ENCODE measurements around the gene KRTAP1-3. TPM values are rescaled to one million over a fixed set of nuclear protein-coding genes. Genes with fewer than 3 reads are reported as not detected.
"Not testable (repeated sequence)": the region's sequence is repeated elsewhere in the genome, so short reads cannot be mapped to it uniquely, and the experiment has no call there.

KRTAP1-3 gene
- total RNA-seq, 1 experiment from 2014 or later, result not detected

DNA sequence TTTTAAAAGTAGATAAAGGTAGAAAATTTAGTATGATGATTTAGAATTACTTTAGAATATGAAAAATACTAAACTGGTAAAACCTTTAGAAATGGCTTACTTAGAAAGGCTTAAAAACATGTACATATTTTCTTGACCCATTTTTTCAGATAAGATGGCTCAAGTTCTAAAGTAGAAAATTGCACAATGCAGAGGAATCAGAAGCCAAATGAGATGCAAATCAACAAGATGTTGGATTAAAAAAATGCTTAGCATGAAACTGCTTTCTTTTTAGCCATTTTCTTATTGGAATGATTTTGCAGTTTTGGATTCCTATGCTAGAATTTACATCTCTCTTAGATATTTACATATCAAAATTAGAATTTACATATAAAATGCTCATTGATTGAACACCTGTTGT lies 24.2 kb downstream of the KRTAP1-3 start:
- no peak for DNase-seq (ENCODE audit: low read depth)

DNA sequence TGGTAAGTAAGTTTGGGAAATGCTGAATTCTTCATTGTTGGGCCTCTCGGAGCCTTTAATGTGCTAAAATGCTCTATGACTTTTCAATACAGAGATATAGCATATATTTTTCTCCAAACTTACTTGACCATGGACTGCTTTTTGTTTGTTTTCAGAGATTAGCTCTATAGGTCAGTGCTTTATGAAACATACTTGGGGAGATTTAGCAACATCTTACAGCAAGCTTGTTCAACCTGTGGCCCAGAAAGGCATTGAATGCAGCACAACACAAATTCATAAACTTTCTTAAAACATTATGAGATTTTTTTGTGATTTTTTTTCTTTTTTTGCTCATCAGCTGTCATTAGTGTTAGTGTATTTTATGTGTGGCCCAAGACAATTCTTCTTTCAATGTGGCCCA lies 24.7 kb downstream of the KRTAP1-3 start:
- DNase-seq (ENCODE audit: low read depth), result no peak

DNA sequence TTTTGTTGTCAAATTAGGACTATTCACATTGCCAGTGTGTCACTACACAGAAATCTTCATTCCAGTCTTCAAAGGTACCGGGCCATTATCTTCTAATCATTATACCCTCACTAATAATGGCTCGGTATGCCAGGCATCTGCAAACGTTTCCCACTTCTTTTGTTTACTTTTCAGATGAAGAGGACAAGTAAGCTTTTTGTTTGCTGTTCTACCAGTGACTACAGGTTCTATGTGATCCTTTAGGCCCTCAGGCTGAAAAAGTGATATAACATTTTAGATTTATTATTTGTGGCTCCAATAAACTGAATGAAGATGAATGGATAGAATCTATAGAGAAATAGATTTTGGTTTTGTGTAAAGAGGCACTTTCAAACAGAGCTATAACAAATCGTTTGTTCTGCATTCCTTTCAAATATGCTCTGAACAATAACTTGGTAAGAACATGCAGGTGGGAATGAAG lies 25.3 kb downstream of the KRTAP1-3 start:
- DNase-seq (ENCODE audit: low read depth), result no peak

DNA sequence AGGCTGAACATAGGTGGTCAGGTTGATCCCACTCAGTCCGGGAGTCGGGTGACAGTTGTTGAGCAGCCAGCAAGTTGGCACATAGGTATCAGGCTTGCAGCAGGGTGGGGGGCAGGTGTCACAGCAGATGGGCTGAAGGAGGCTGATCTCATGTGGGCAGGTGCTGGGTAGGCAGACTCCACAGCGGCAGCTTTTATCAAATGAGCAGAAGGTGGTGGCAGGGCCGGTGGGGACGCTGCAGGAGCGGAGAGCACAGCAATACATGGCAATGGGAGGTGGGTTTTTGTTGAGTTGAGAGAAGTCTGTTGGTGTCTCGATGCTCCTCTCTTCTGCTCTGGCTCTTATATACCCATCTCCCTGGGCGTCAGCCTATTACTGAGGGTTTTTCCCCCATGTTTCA lies 25.9 kb downstream of the KRTAP1-3 start, which contains the start of gene KRTAP3-1:
Gene KRTAP3-1 (minus strand): TSS at position 318 of the 400 bp plus-strand sequence. CDS start 54 bp downstream, at position 264.
- DNase-seq (ENCODE audit: low read depth), result no peak

DNA sequence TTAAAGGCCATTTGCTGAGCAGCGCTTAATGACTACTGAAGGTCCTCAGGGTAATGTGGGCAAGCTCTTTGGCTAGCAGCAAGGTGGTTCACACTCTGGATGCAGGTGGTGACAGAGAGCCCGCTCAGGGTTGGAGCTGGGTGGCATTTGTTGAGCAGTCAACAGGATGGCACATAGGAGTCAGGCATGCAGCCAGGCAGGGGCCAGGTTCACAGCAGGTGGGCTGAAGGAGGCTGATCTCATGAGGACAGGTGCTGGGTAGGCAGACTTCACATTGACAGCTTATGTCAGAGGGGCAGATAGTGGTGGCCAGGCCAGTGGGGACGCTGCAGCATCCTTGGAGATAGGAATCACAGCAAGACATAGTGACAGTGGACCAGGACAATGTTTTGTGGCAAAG lies 30.3 kb downstream of the KRTAP1-3 start:
- no peak for DNase-seq (ENCODE audit: low read depth)

DNA sequence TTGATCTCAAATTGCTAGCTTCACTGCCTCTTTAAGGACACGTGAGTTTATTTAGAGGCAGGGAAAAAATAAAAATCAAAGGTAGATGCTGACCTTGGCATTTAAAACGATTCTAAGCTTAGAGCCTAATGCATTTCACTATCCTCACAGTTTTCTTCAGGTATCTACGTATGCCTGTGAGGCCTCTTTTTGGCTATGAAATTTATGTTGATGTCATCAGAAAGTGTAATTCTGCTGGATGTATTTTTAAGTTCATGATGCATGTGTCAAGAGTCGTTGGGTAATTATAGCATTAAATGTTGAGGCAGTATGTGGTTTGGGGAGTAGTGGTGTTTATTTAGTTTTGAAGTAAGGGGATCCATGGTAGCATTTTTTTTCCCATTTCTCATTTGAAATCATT lies 30.7 kb downstream of the KRTAP1-3 start:
- no peak for DNase-seq (ENCODE audit: low read depth)

DNA sequence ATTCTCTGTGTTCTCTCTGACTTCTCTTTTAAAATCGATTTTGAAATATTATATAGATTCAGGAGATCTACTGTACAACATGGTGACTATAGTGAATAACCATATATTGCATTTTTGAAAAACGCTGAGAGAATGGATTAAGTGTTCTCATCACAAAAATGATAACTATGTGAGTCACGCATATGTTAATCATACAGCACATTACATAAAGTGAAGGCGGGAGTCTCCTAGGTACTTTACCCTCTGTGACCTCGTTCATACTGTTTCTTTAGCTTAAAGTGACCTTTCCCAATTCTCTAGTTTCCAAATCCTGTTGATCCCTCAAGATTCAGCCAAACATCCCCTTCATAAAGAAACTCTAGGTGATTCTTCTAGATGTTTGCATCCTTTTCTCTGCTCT lies 31.9 kb downstream of the KRTAP1-3 start:
- DNase-seq (ENCODE audit: low read depth), result no peak

DNA sequence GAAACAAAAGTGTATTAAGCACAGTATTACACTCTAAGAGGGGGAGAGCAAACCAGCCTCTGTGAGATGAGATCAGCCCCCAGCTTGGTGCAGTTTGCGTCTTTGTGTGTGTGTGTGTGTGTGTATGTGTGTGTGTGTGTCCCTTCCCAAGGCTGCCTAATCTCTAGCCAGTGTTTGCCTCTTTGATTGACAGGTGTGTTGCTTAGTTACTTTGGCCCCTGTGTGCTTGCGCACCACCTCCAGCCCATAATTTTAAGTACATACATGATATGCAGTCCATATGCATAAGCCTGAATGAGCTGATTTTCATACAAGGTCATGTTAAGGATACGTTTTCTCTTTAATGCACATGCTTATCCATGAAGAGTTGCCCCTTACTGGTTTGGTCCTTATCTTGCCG lies 32.9 kb downstream of the KRTAP1-3 start:
- no peak for DNase-seq (ENCODE audit: low read depth)

DNA sequence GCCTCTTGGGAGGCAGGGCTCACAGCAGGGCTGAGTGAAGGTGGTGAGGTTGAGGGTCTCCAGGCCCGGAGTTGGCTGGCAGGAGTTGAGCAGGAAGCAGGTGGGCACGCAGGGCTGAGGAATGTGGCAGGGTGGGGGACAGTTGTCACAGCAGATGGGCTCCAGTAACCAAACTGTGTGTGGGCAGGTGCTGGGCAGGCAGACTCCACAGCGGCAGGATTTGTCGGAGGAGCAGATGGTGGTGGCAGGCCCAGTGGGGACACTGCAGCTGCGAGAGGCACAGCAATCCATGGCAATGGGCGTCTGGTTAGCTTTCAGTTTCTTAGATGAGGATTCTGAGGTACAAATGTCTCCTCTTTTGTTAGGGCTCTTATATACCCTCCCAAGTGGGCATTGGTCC lies 35.1 kb downstream of the KRTAP1-3 start, which contains the start of gene KRTAP3-2:
Gene KRTAP3-2 (minus strand): TSS at position 344 of the 400 bp plus-strand sequence. CDS start 53 bp downstream, at position 291.
- DNase-seq (ENCODE audit: low read depth), result not testable (repeated sequence)

DNA sequence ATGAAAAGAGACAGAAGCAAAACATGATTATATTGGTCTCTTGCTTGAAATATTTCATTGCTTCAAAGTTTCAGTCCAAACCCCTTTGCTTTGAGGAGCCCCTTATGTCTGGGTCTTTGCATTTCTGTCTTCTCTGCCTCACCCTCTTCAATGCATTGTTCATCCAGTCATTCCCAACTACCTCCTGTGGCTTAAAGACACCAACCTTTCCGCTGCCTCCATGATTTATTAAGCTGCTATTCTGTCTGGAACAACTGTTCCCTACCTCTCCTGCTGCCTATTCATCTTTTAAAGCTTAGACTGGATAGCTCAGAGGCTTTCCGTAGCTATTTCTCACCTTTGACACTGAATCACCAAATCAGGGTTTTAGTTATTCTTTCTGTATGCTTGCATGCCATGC lies 37.3 kb downstream of the KRTAP1-3 start:
- no peak for DNase-seq (ENCODE audit: low read depth)

DNA sequence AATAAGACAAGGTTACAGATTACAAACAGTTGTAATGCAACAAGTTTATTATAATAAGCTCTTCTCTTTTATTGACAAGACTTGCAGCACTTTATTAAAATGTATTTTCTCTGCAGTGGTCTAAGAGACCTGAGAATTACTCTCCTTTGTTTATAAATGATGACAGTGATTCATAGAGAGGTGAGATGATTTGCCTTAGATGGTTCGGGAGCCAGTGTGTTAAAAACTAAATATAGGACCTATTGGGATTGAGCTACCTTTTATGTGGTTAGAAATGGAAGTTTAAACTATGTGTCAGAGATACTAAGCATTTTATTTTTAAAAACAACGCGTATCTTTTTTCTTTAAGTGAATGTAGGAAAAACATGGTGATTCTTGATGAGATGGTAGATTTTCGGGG lies 37.8 kb downstream of the KRTAP1-3 start:
- DNase-seq (ENCODE audit: low read depth), result no peak

DNA sequence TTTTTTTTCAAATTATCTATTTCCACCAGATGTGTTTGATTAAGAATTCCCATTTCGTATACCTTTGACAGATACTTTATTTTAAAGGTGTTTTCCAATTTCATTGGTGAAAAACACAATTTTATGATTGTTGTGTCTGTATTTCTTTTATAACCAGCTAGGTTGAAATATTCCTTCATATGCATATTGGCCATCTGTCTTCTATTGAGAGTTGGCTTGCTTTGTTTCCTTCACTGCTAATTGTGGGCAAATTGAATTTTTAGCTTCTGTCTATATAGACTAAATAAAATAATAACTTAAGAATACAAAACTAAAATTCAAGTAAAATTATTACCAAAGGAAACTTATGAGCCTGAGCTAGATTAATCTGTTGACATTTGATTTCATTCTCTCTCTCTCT lies 39.6 kb downstream of the KRTAP1-3 start:
- no peak for DNase-seq (ENCODE audit: low read depth)

DNA sequence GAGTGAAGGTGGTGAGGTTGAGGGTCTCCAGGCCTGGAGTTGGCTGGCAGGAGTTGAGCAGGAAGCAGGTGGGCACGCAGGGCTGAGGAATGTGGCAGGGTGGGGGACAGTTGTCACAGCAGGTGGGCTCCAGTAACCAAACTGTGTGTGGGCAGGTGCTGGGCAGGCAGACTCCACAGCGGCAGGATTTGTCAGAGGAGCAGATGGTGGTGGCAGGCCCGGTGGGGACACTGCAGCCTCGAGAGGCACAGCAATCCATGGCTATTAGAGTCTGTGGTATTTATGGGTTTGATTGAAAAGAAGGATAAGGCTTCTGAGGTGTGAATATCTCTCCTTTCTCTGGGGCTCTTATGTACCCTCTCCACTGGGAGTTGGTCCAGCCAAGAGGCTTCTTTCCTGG lies 40.8 kb downstream of the KRTAP1-3 start, which contains the start of gene KRTAP3-3:
Gene KRTAP3-3 (minus strand): TSS at position 326 of the 400 bp plus-strand sequence. CDS start 67 bp downstream, at position 259.
- no peak for DNase-seq (ENCODE audit: low read depth)

DNA sequence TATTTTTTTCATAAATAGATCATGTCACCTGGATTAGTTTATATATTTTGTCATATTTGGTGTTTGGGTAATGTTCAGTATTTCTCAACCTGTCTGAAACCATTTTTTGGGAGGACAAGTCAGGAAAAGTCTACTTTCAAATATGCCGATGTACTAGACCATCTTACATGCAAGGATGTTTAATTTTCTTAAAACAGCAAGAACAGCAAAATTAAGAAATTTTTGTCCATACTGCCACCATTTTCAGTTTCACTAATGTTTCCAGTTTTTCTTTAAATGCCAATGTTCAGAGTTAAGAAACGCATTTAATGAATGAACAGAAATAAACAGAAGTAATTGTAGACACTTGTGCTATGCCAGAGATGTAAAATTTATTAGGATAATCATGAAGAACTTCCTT lies 41.6 kb downstream of the KRTAP1-3 start:
- no peak for DNase-seq (ENCODE audit: low read depth)

DNA sequence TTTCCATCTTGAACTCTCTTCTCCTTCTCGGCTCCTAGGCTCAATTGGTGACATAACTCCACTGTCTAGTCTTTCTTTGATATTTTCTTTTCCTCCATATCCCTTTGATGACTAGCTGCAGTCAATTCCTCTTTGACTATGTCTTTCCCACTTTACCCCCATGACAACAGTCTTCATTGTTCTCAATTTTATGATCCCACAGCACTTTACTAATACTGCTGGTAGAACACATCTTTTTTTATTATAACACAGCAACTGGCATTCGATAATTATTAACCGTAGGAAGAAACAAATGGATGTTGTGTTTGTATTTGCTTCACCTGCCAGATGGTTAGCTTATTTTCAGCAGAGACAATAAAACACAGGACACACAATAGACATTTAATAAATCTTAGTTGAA lies 42.0 kb downstream of the KRTAP1-3 start:
- no peak for DNase-seq (ENCODE audit: low read depth)

DNA sequence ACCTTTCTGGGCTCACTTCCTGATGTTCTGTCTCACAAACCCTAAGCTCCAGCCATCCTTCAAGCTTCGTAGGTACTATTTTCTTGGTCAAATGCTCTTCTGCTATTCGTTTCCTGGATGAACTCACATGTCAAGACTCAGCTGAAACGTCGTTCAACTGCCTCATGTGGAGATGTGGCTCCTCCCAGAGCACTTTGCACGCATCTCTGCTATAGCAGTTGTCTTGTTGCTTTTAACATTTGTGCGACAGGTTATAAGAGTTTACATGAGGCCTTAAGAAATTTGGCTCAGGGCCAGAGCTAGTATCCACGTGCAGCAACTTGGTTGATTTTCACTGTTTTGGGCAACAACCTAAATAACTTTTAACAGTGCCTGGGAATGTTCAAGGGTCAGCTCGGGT lies 47.8 kb downstream of the KRTAP1-3 start:
- no peak for DNase-seq (ENCODE audit: low read depth)

DNA sequence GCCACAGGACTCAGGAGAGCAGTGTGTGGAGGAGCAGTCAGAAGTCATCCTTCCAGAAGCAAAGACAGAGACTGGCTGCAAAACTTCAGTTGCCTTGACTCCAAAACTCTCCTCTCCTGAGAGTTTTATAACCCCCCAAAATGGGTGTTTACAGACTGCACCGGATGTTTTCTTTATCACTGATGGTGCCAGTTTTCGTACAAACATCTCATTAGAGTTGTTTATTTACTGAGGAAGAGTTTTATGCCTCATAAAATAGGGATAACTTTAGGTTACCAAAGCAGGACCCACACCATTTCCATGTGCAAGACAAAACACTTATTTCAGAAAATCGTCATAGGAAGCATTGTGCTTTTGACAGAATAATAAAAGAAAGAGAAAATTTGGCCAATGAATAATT lies 50.4 kb downstream of the KRTAP1-3 start, which contains the start of gene KRT40:
Gene KRT40 (minus strand): TSS at position 101 of the 400 bp plus-strand sequence. CDS start 53 bp downstream, at position 48.
- DNase-seq (ENCODE audit: low read depth), result no peak

Other genes starting within 250 kb of the KRTAP1-3 start
- not detected in 2 replicates for gene KRT28, start 234.9 kb downstream of the KRTAP1-3 start, total RNA-seq (2014; rRNA removed; shearing (Covaris generic))
- gene KRT10, start 212.3 kb downstream of the KRTAP1-3 start, total RNA-seq (2014; rRNA removed; shearing (Covaris generic)), result 54.7 and 56.8 TPM in 2 replicates
- gene KRT12, start 167.7 kb downstream of the KRTAP1-3 start, total RNA-seq (2014; rRNA removed; shearing (Covaris generic)), result not detected in 2 replicates
- gene KRT20, start 149.6 kb downstream of the KRTAP1-3 start, total RNA-seq (2014; rRNA removed; shearing (Covaris generic)), result not detected in 2 replicates
- gene KRT23, start 97.2 kb downstream of the KRTAP1-3 start, total RNA-seq (2014; rRNA removed; shearing (Covaris generic)), result not detected in 2 replicates
- not detected in 2 replicates for gene KRT39, start 67.9 kb downstream of the KRTAP1-3 start, total RNA-seq (2014; rRNA removed; shearing (Covaris generic))
- gene KRT40, start 50.5 kb downstream of the KRTAP1-3 start, total RNA-seq (2014; rRNA removed; shearing (Covaris generic)), result not detected in 2 replicates
- not detected in 2 replicates for gene KRTAP3-3, start 40.7 kb downstream of the KRTAP1-3 start, total RNA-seq (2014; rRNA removed; shearing (Covaris generic))
- not detected in 2 replicates for gene KRTAP3-2, start 35.0 kb downstream of the KRTAP1-3 start, total RNA-seq (2014; rRNA removed; shearing (Covaris generic))
- gene KRTAP3-1, start 25.7 kb downstream of the KRTAP1-3 start, total RNA-seq (2014; rRNA removed; shearing (Covaris generic)), result not detected in 2 replicates
- not detected in 2 replicates for gene KRTAP1-5, start 7.7 kb downstream of the KRTAP1-3 start, total RNA-seq (2014; rRNA removed; shearing (Covaris generic))
- gene KRTAP1-4, start 4.7 kb downstream of the KRTAP1-3 start, total RNA-seq (2014; rRNA removed; shearing (Covaris generic)), result not detected in 2 replicates
- 1.5 TPM in 1 of 2 replicates, not detected in the other for gene KRTAP1-1, start 6.6 kb upstream of the KRTAP1-3 start, total RNA-seq (2014; rRNA removed; shearing (Covaris generic))
- not detected in 2 replicates for gene KRTAP2-1, start 12.4 kb upstream of the KRTAP1-3 start, total RNA-seq (2014; rRNA removed; shearing (Covaris generic))
- gene KRTAP2-2, start 20.4 kb upstream of the KRTAP1-3 start, total RNA-seq (2014; rRNA removed; shearing (Covaris generic)), result not detected in 2 replicates
- gene KRTAP2-3, start 25.2 kb upstream of the KRTAP1-3 start, total RNA-seq (2014; rRNA removed; shearing (Covaris generic)), result not detected in 2 replicates
- gene KRTAP2-4, start 31.0 kb upstream of the KRTAP1-3 start, total RNA-seq (2014; rRNA removed; shearing (Covaris generic)), result not detected in 2 replicates
- gene KRTAP4-7, start 49.3 kb upstream of the KRTAP1-3 start, total RNA-seq (2014; rRNA removed; shearing (Covaris generic)), result not detected in 2 replicates
- gene KRTAP4-8, start 63.3 kb upstream of the KRTAP1-3 start, total RNA-seq (2014; rRNA removed; shearing (Covaris generic)), result not detected in 2 replicates
- not detected in 2 replicates for gene KRTAP4-16, start 67.3 kb upstream of the KRTAP1-3 start, total RNA-seq (2014; rRNA removed; shearing (Covaris generic))
- gene KRTAP4-9, start 70.5 kb upstream of the KRTAP1-3 start, total RNA-seq (2014; rRNA removed; shearing (Covaris generic)), result not detected in 2 replicates
- not detected in 2 replicates for gene KRTAP4-11, start 83.5 kb upstream of the KRTAP1-3 start, total RNA-seq (2014; rRNA removed; shearing (Covaris generic))
- not detected in 2 replicates for gene KRTAP4-12, start 89.3 kb upstream of the KRTAP1-3 start, total RNA-seq (2014; rRNA removed; shearing (Covaris generic))
- not detected in 2 replicates for gene KRTAP4-6, start 105.7 kb upstream of the KRTAP1-3 start, total RNA-seq (2014; rRNA removed; shearing (Covaris generic))
- not detected in 2 replicates for gene KRTAP4-5, start 115.0 kb upstream of the KRTAP1-3 start, total RNA-seq (2014; rRNA removed; shearing (Covaris generic))
- not detected in 2 replicates for gene KRTAP4-4, start 125.9 kb upstream of the KRTAP1-3 start, total RNA-seq (2014; rRNA removed; shearing (Covaris generic))
- gene KRTAP4-3, start 133.3 kb upstream of the KRTAP1-3 start, total RNA-seq (2014; rRNA removed; shearing (Covaris generic)), result not detected in 2 replicates
- not detected in 2 replicates for gene KRTAP4-2, start 143.3 kb upstream of the KRTAP1-3 start, total RNA-seq (2014; rRNA removed; shearing (Covaris generic))
- gene KRTAP4-1, start 150.0 kb upstream of the KRTAP1-3 start, total RNA-seq (2014; rRNA removed; shearing (Covaris generic)), result not detected in 2 replicates
- not detected in 2 replicates for gene KRTAP9-1, start 155.0 kb upstream of the KRTAP1-3 start, total RNA-seq (2014; rRNA removed; shearing (Covaris generic))
- gene KRTAP9-2, start 191.8 kb upstream of the KRTAP1-3 start, total RNA-seq (2014; rRNA removed; shearing (Covaris generic)), result not detected in 2 replicates
- gene KRTAP9-3, start 197.6 kb upstream of the KRTAP1-3 start, total RNA-seq (2014; rRNA removed; shearing (Covaris generic)), result not detected in 2 replicates
- gene KRTAP9-8, start 203.1 kb upstream of the KRTAP1-3 start, total RNA-seq (2014; rRNA removed; shearing (Covaris generic)), result not detected in 2 replicates
- not detected in 2 replicates for gene KRTAP9-4, start 214.8 kb upstream of the KRTAP1-3 start, total RNA-seq (2014; rRNA removed; shearing (Covaris generic))
- gene KRTAP9-9, start 220.5 kb upstream of the KRTAP1-3 start, total RNA-seq (2014; rRNA removed; shearing (Covaris generic)), result not detected in 2 replicates
- gene KRTAP9-6, start 230.5 kb upstream of the KRTAP1-3 start, total RNA-seq (2014; rRNA removed; shearing (Covaris generic)), result not detected in 2 replicates
- gene KRTAP9-7, start 240.8 kb upstream of the KRTAP1-3 start, total RNA-seq (2014; rRNA removed; shearing (Covaris generic)), result not detected in 2 replicates